Activated naive CD8-positive, alpha-beta T cell treated with anti-CD3 and anti-CD28 coated beads for 36 hours (primary cell): ENCODE measurements around the gene ACOT8. TPM values are rescaled to one million over a fixed set of nuclear protein-coding genes. Genes with fewer than 3 reads are reported as not detected.

Experiments used
- DNase-seq: peaks from one replicate; pipeline ENCODE4 v3.0.0; 2021
- H3K27ac Mint-ChIP-seq: one replicate; pipeline ENCODE4 v1.8.0; 2022; ENCODE audit warnings: mild to moderate bottlenecking, moderate library complexity, mixed read lengths
- H3K27me3 Mint-ChIP-seq: one replicate; pipeline ENCODE4 v1.8.0; 2022; ENCODE audit warnings: mild to moderate bottlenecking, mixed read lengths
- H3K36me3 Mint-ChIP-seq: one replicate; pipeline ENCODE4 v1.8.0; 2021; ENCODE audit warnings: mild to moderate bottlenecking, mixed read lengths
- H3K4me1 Mint-ChIP-seq: one replicate; pipeline ENCODE4 v1.8.0; 2021; ENCODE audit warnings: mixed read lengths
- H3K4me3 Mint-ChIP-seq: one replicate; pipeline ENCODE4 v1.8.0; 2022; ENCODE audit warnings: mild to moderate bottlenecking, moderate library complexity, mixed read lengths
- H3K9me3 Mint-ChIP-seq: one replicate; pipeline ENCODE4 v1.8.0; 2022; ENCODE audit warnings: mixed read lengths
- total RNA-seq, 2 experiments: library from RNA; stranded (reverse); gene quantifications; one replicate each; pipeline ENCODE4 v1.2.3, GENCODE V29; 2021

ACOT8 gene
- total RNA-seq, 2 experiments from 2014 or later: 18.6 to 19.3 TPM

GRCh38 chr20:45850238-45850637, 7.0 kb downstream of the ACOT8 start:
- no peak for DNase-seq
- Mint-ChIP-seq H3K4me3 (no peak overlapping the region), H3K4me1 (peaks cover 14% of the 10 kb centered on the region), H3K9me3 (no peaks in the 10 kb centered on the region), H3K27me3 (no peaks in the 10 kb centered on the region), H3K36me3 (peaks cover 10% of the 10 kb centered on the region), H3K27ac (no peak overlapping the region)

- H3K36me3 Mint-ChIP-seq: peaks cover 10% of the 10 kb centered on the region
- no peak for DNase-seq
- H3K27me3 Mint-ChIP-seq: no peaks in the 10 kb centered on the region
- H3K27ac Mint-ChIP-seq: no peak overlapping the region
- no peaks in the 10 kb centered on the region for H3K9me3 Mint-ChIP-seq
- peaks cover 8% of the 10 kb centered on the region for H3K4me1 Mint-ChIP-seq
- H3K4me3 Mint-ChIP-seq: no peak overlapping the region
These were observed 8.1 kb downstream of the ACOT8 start for GRCh38 chr20:45848969-45849582.

- Mint-ChIP-seq H3K36me3 (peaks cover 10% of the 10 kb centered on the region), H3K27me3 (no peaks in the 10 kb centered on the region), H3K9me3 (no peaks in the 10 kb centered on the region), H3K4me1 (peaks cover 1% of the 10 kb centered on the region), H3K4me3 (no peak overlapping the region), H3K27ac (peak overlapping the region; percentile 32)
- no peak for DNase-seq
These were observed 8.8 kb downstream of the ACOT8 start for GRCh38 chr20:45848421-45848820.

- DNase-seq: no peak
- no peaks in the 10 kb centered on the region for H3K9me3 Mint-ChIP-seq
- H3K4me3 Mint-ChIP-seq: no peak overlapping the region
- H3K27me3 Mint-ChIP-seq: no peaks in the 10 kb centered on the region
- H3K36me3 Mint-ChIP-seq: peaks cover 7% of the 10 kb centered on the region
- no peak overlapping the region for H3K27ac Mint-ChIP-seq
- H3K4me1 Mint-ChIP-seq: no peaks in the 10 kb centered on the region
These were observed 11.7 kb downstream of the ACOT8 start for GRCh38 chr20:45845452-45845851.

- Mint-ChIP-seq H3K4me3 (no peak overlapping the region), H3K9me3 (no peaks in the 10 kb centered on the region), H3K4me1 (no peaks in the 10 kb centered on the region), H3K36me3 (peaks cover 4% of the 10 kb centered on the region), H3K27ac (no peak overlapping the region), H3K27me3 (no peaks in the 10 kb centered on the region)
- no peak for DNase-seq
These were observed 13.7 kb downstream of the ACOT8 start for GRCh38 chr20:45843506-45843905.

GRCh38 chr20:45842169-45842812, 14.9 kb downstream of the ACOT8 start:
- H3K27me3 Mint-ChIP-seq: no peaks in the 10 kb centered on the region
- DNase-seq: no peak
- H3K9me3 Mint-ChIP-seq: no peaks in the 10 kb centered on the region
- no peak overlapping the region for H3K27ac Mint-ChIP-seq
- H3K4me1 Mint-ChIP-seq: no peaks in the 10 kb centered on the region
- H3K4me3 Mint-ChIP-seq: no peak overlapping the region
- H3K36me3 Mint-ChIP-seq: peaks cover 4% of the 10 kb centered on the region

- Mint-ChIP-seq H3K4me3 (no peak overlapping the region), H3K9me3 (no peaks in the 10 kb centered on the region), H3K27ac (no peak overlapping the region), H3K36me3 (peaks cover 4% of the 10 kb centered on the region), H3K4me1 (no peaks in the 10 kb centered on the region), H3K27me3 (no peaks in the 10 kb centered on the region)
- no peak for DNase-seq
These were observed 15.6 kb downstream of the ACOT8 start for GRCh38 chr20:45841407-45842129.

- no peaks in the 10 kb centered on the region for H3K27me3 Mint-ChIP-seq
- no peak overlapping the region for H3K27ac Mint-ChIP-seq
- no peak overlapping the region for H3K4me3 Mint-ChIP-seq
- no peaks in the 10 kb centered on the region for H3K4me1 Mint-ChIP-seq
- peaks cover 4% of the 10 kb centered on the region for H3K36me3 Mint-ChIP-seq
- H3K9me3 Mint-ChIP-seq: no peaks in the 10 kb centered on the region
- no peak for DNase-seq
These were observed 16.4 kb downstream of the ACOT8 start for GRCh38 chr20:45840700-45841198.

- Mint-ChIP-seq H3K4me1 (peaks cover 8% of the 10 kb centered on the region), H3K27me3 (no peaks in the 10 kb centered on the region), H3K36me3 (no peaks in the 10 kb centered on the region), H3K4me3 (no peak overlapping the region), H3K9me3 (no peaks in the 10 kb centered on the region), H3K27ac (no peak overlapping the region)
- DNase-seq: no peak
These were observed 20.4 kb downstream of the ACOT8 start for GRCh38 chr20:45836841-45837240.

GRCh38 chr20:45835825-45836224, 21.4 kb downstream of the ACOT8 start:
- no peaks in the 10 kb centered on the region for H3K36me3 Mint-ChIP-seq
- no peak overlapping the region for H3K4me3 Mint-ChIP-seq
- no peak overlapping the region for H3K27ac Mint-ChIP-seq
- no peak for DNase-seq
- peaks cover 8% of the 10 kb centered on the region for H3K4me1 Mint-ChIP-seq
- H3K9me3 Mint-ChIP-seq: no peaks in the 10 kb centered on the region
- no peaks in the 10 kb centered on the region for H3K27me3 Mint-ChIP-seq

GRCh38 chr20:45835329-45835765, 21.8 kb downstream of the ACOT8 start:
- Mint-ChIP-seq H3K4me3 (no peak overlapping the region), H3K36me3 (no peaks in the 10 kb centered on the region), H3K27me3 (peaks cover 2% of the 10 kb centered on the region), H3K9me3 (no peaks in the 10 kb centered on the region), H3K27ac (no peak overlapping the region), H3K4me1 (peaks cover 8% of the 10 kb centered on the region)
- DNase-seq: no peak

GRCh38 chr20:45834797-45835161, 22.4 kb downstream of the ACOT8 start:
- DNase-seq: no peak
- Mint-ChIP-seq H3K4me3 (no peak overlapping the region), H3K27ac (no peak overlapping the region), H3K9me3 (no peaks in the 10 kb centered on the region), H3K4me1 (peaks cover 8% of the 10 kb centered on the region), H3K27me3 (peaks cover 3% of the 10 kb centered on the region), H3K36me3 (no peaks in the 10 kb centered on the region)

- H3K9me3 Mint-ChIP-seq: no peaks in the 10 kb centered on the region
- peaks cover 3% of the 10 kb centered on the region for H3K27me3 Mint-ChIP-seq
- H3K4me3 Mint-ChIP-seq: peak overlapping the region; percentile 29
- DNase-seq: peak; percentile 53
- peaks cover 8% of the 10 kb centered on the region for H3K4me1 Mint-ChIP-seq
- no peak overlapping the region for H3K27ac Mint-ChIP-seq
- H3K36me3 Mint-ChIP-seq: no peaks in the 10 kb centered on the region
These were observed 23.1 kb downstream of the ACOT8 start for GRCh38 chr20:45833883-45834796.

GRCh38 chr20:45833030-45833882, 23.9 kb downstream of the ACOT8 start, which contains the start of gene SNX21:
Gene SNX21, plus strand, starts transcription at chr20:45833799. Its CDS starts 121 bp downstream, at chr20:45833920.
- Mint-ChIP-seq H3K4me3 (peak within 1 kb of the TSS; percentile 75), H3K36me3 (no peaks in the 10 kb centered on the region), H3K9me3 (no peaks in the 10 kb centered on the region), H3K27ac (no peak within 1 kb of the TSS), H3K27me3 (peaks cover 3% of the 10 kb centered on the region), H3K4me1 (peaks cover 8% of the 10 kb centered on the region)
- peak; percentile 38 for DNase-seq
